ENCODE data around the gene SIRPA. TPM values are rescaled to one million over a fixed set of nuclear protein-coding genes. Genes with fewer than 3 reads are reported as not detected.

The SIRPA gene
- total RNA-seq, 1 donor from 2014 or later: not detected

DNA sequence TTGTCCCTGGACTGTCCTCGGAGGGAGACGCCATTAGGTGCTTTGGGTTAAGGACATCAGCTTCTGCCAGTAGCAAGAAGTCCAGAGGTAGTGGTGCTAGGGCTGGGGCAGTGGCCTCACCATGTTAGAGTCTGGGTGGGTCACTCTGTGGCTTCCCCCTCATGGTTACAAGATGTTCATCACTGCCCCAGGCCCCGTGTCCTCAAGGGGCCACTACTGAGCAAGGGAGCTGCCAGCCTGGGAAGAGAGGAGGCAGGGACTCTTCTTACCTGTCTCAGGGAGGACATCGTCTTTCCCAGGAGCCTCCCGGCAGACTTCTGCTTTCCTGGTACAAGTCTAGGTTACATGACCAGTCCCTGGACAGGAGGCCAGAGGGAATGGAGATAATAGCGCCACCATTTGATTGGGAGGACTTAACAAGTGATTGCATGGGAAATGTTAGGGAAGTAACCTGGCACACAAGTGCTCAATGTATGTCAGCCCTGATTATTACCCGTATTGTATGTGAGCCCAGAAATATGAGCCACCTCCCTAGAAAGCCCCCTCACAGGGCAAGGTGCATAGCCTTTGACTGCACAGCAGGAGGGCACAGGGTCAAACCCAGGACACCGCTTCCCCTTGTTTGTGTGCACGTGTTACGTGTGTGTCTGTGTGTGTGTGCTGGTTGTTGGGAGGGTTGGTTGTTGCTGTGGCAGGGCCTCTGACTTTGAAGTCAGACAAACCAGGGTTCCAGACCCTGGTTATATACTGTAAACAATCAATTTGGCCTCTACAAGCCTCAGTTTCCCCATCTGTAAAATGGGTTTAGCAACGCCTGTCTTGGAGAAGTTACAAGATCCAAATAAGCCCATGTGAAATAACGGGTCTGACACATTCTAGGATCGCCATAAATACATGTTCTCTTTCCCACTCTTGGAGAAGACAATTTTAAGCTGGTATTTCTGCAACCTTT lies 30.0 kb downstream of the SIRPA start:
- H3K9me3 Mint-ChIP-seq: no peaks in the 10 kb centered on the region
- no peaks in the 10 kb centered on the region for H3K4me1 Mint-ChIP-seq (ENCODE audit: low read depth)
- no peak overlapping the region for H3K27ac Mint-ChIP-seq
- no peaks in the 10 kb centered on the region for H3K36me3 Mint-ChIP-seq (ENCODE audit: low read depth)
- no peak for DNase-seq (ENCODE audit: low spot score)
- no peaks in the 10 kb centered on the region for H3K27me3 Mint-ChIP-seq (ENCODE audit: low read depth)
- intact Hi-C loops (cut with micrococcal nuclease): no loop called here
- no peak overlapping the region for H3K4me3 Mint-ChIP-seq (ENCODE audit: low read depth)

DNA sequence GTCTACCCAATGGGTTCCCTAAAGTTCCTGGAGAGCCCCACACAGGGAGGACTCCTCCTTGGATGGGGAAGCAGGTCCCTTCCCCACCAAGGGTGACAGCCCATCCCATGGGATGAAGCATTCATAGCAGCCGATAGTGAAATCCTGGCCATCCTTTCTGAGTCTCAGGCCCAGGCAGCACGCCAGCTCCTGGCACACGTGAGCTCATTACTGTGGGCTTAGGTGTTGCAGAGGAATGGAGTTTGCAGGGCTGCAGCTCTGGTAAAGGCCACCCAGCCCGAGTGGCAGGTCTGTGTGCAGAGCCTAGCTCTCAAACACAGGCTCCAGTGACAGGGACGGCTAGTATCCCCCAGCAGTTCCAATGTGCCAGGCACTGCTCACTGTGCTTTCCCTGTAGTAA lies 31.0 kb downstream of the SIRPA start:
- Mint-ChIP-seq H3K27me3 (ENCODE audit: low read depth) (no peaks in the 10 kb centered on the region), H3K9me3 (no peaks in the 10 kb centered on the region), H3K4me1 (ENCODE audit: low read depth) (no peaks in the 10 kb centered on the region), H3K4me3 (ENCODE audit: low read depth) (no peak overlapping the region), H3K36me3 (ENCODE audit: low read depth) (no peaks in the 10 kb centered on the region), H3K27ac (no peak overlapping the region)
- no peak for DNase-seq (ENCODE audit: low spot score)
- intact Hi-C loops (cut with micrococcal nuclease): no loop called here

DNA sequence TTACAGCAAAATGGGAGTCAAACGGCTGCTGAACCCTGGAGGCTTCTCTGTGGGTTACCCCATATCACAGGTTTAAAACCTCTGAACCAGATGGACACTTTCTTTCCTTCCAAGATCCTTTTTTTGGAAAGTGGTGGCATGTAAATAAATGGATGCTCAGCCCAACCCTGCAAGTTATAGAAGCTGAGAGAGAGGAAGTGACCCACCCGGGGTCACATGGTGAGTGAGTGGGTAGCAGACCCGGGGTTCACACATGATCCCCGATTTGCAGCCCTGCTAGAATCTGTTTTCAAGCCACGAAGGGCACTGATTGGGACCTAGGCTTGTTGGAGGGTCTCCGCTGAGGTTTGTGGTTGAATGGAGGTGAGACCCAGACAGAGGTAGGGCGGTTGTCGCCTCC lies 32.0 kb downstream of the SIRPA start:
- H3K36me3 Mint-ChIP-seq (ENCODE audit: low read depth): no peaks in the 10 kb centered on the region
- intact Hi-C loops (cut with micrococcal nuclease): no loop called here
- no peak overlapping the region for H3K27ac Mint-ChIP-seq
- no peak overlapping the region for H3K4me3 Mint-ChIP-seq (ENCODE audit: low read depth)
- no peaks in the 10 kb centered on the region for H3K9me3 Mint-ChIP-seq
- no peaks in the 10 kb centered on the region for H3K4me1 Mint-ChIP-seq (ENCODE audit: low read depth)
- DNase-seq (ENCODE audit: low spot score): no peak
- no peaks in the 10 kb centered on the region for H3K27me3 Mint-ChIP-seq (ENCODE audit: low read depth)

DNA sequence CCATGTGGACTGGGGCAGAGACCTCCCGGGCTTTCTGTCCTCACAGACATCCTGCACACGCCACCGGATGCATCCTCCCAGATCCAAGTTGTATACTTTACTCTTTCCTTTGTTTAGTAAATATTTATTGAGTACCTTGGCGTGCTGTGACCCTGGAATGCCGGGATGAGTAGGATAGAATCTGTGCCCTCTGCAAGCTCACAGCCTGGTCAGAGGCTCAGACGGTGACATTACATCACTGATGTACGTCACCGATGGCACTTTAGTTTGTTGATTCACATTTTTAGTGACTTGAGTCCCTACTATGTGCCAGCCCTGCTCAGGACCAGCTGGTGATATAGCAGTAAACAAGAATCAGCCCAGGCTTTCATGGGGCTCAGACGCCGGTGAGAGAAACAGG lies 32.9 kb downstream of the SIRPA start:
- no peak overlapping the region for H3K27ac Mint-ChIP-seq
- H3K36me3 Mint-ChIP-seq (ENCODE audit: low read depth): no peaks in the 10 kb centered on the region
- no peaks in the 10 kb centered on the region for H3K9me3 Mint-ChIP-seq

DNA sequence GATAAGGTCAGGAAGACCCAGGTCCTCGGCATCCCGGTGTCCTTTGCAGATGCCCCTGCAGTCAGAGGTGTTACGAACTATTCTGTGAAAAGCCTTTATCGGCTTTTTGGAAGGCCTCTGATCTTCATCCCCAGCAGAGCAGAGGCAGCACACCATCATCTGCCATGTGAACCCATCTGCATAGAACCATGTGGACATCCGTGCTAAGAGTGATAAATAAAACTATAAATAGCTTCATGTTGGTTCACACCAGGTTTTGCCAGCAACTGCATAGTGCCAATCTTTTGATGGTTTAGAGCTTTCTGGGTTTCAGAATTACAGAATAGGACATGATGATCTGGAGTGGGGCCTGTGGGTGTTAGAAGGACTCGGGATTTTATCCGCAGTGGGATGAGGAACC lies 33.6 kb downstream of the SIRPA start:
- intact Hi-C loops (cut with micrococcal nuclease): no loop called here
- Mint-ChIP-seq H3K4me1 (ENCODE audit: low read depth) (no peaks in the 10 kb centered on the region), H3K9me3 (no peaks in the 10 kb centered on the region), H3K27me3 (ENCODE audit: low read depth) (no peaks in the 10 kb centered on the region), H3K27ac (no peak overlapping the region), H3K36me3 (ENCODE audit: low read depth) (no peaks in the 10 kb centered on the region), H3K4me3 (ENCODE audit: low read depth) (no peak overlapping the region)
- DNase-seq (ENCODE audit: low spot score): no peak

More for the DNA sequence above, 32.9 kb downstream of the SIRPA start:
- DNase-seq (ENCODE audit: low spot score): no peak
- H3K4me3 Mint-ChIP-seq (ENCODE audit: low read depth): no peak overlapping the region
- intact Hi-C loops (cut with micrococcal nuclease): no loop called here
- no peaks in the 10 kb centered on the region for H3K27me3 Mint-ChIP-seq (ENCODE audit: low read depth)
- H3K4me1 Mint-ChIP-seq (ENCODE audit: low read depth): no peaks in the 10 kb centered on the region

DNA sequence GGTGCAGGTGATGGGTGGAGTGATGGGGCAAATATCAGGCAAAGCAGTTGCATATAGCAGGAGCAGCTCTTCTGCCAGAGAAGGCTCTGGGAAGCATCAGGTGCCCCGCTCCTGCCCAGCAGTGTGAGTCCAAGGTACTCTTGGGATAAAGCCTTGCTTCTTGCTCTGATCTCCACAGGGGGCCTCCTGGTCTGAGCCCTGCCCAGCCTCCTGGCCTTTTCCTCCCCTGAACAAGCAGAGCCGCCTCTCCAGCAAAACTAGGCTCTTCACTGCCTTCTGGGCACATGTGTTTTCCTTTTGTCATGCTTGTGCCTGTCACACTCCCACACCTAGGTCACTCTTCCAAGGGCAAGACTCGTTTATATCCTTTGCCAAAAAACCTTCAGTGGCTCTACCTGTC lies 34.3 kb downstream of the SIRPA start:
- no peak for DNase-seq (ENCODE audit: low spot score)
- Mint-ChIP-seq H3K27me3 (ENCODE audit: low read depth) (no peaks in the 10 kb centered on the region), H3K4me1 (ENCODE audit: low read depth) (no peaks in the 10 kb centered on the region), H3K4me3 (ENCODE audit: low read depth) (no peak overlapping the region), H3K9me3 (no peaks in the 10 kb centered on the region), H3K36me3 (ENCODE audit: low read depth) (no peaks in the 10 kb centered on the region), H3K27ac (no peak overlapping the region)
- intact Hi-C loops (cut with micrococcal nuclease): no loop called here

DNA sequence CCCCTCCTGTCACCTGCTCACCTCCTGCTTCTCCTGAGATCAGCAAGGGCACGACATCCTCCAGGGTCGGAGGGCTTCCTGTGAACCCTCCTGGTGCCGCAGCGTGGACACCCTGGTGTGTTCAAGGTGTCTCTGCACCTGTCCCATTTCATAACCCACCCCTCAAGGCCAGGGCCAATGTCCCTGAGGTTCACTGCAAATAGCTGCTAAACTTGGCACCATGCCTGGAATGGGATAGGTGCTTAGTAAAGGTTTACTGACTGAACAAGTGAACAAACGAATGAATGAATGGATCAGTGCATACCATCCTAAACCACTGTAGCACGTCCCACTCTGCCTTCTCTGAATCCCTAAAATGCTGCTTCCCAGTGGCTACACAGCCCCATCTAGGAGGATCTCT lies 35.0 kb downstream of the SIRPA start:
- no peak for DNase-seq (ENCODE audit: low spot score)
- H3K27me3 Mint-ChIP-seq (ENCODE audit: low read depth): no peaks in the 10 kb centered on the region
- no peaks in the 10 kb centered on the region for H3K4me1 Mint-ChIP-seq (ENCODE audit: low read depth)

DNA sequence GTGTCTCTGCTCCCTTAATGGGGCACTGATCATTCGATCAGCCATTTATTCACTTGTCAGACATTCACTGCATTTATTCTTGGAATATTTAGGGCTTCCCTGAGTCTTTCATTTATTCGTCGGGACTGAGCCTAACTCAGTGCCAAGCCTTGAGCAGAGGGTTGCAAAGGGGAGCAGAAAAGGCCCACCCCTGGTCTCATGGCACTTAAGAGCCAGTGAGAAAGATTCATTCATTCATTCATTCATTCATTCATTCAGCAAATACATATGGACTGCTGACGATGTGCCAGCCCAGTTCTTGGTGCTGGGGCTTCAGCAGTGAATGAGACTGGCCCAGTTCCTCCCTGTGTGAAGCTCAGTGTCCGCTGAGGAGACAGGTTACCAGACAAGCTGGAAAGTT lies 36.6 kb downstream of the SIRPA start:
- DNase-seq (ENCODE audit: low spot score): no peak
- H3K27me3 Mint-ChIP-seq (ENCODE audit: low read depth): no peaks in the 10 kb centered on the region
- H3K4me1 Mint-ChIP-seq (ENCODE audit: low read depth): no peaks in the 10 kb centered on the region
- H3K9me3 Mint-ChIP-seq: no peaks in the 10 kb centered on the region
- H3K4me3 Mint-ChIP-seq (ENCODE audit: low read depth): no peak overlapping the region
- intact Hi-C loops (cut with micrococcal nuclease): no loop called here
- no peak overlapping the region for H3K27ac Mint-ChIP-seq
- no peaks in the 10 kb centered on the region for H3K36me3 Mint-ChIP-seq (ENCODE audit: low read depth)

More for the DNA sequence above, 35.0 kb downstream of the SIRPA start:
- Mint-ChIP-seq H3K27ac (no peak overlapping the region), H3K9me3 (no peaks in the 10 kb centered on the region), H3K4me3 (ENCODE audit: low read depth) (no peak overlapping the region), H3K36me3 (ENCODE audit: low read depth) (no peaks in the 10 kb centered on the region)
- intact Hi-C loops (cut with micrococcal nuclease): no loop called here

DNA sequence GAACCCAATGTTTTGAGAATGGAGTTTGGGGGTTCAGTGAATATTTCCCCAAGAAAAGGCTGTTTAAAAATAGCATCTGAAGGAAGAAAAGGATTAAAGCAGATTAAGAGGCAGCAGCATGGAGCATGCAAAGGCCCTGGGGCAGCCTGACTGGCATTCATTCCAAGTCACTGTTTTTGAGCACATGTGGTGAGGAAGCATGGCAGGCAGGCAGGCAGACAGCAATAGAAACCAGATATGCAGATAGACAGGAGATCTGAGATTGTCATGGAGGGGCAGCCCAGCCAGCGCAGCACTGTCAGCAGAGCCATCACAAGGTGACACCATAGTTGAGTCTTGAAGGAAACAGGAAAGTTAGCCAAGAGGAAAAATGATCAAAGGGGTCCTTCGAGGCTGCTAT lies 37.8 kb downstream of the SIRPA start:
- Mint-ChIP-seq H3K4me3 (ENCODE audit: low read depth) (no peak overlapping the region), H3K36me3 (ENCODE audit: low read depth) (no peaks in the 10 kb centered on the region), H3K27me3 (ENCODE audit: low read depth) (no peaks in the 10 kb centered on the region), H3K9me3 (no peaks in the 10 kb centered on the region), H3K4me1 (ENCODE audit: low read depth) (no peaks in the 10 kb centered on the region), H3K27ac (no peak overlapping the region)
- intact Hi-C loops (cut with micrococcal nuclease): no loop called here
- DNase-seq (ENCODE audit: low spot score): no peak

DNA sequence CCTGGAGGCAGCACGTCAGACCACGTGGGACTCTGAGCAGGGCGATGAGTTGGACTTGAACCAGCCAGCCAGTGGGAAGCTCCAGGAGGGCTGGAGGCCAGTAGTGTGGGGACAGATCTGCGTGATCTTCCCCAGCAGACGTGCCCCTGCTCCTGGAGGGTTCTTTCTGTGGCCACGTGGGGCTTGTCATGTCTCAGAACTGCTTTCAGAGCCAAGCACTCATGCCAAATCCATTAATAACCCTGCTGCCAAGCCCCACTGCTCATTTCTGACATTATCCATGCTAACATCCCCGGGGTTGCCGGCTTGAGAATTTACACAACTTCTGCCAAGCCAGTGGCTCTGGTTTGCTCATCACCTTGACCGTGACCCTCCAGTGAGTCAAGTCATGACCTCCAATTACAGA lies 38.3 kb downstream of the SIRPA start:
- DNase-seq (ENCODE audit: low spot score): no peak
- H3K4me3 Mint-ChIP-seq (ENCODE audit: low read depth): no peak overlapping the region
- H3K27me3 Mint-ChIP-seq (ENCODE audit: low read depth): no peaks in the 10 kb centered on the region
- intact Hi-C loops (cut with micrococcal nuclease): no loop called here
- no peak overlapping the region for H3K27ac Mint-ChIP-seq
- no peaks in the 10 kb centered on the region for H3K36me3 Mint-ChIP-seq (ENCODE audit: low read depth)
- H3K9me3 Mint-ChIP-seq: no peaks in the 10 kb centered on the region
- no peaks in the 10 kb centered on the region for H3K4me1 Mint-ChIP-seq (ENCODE audit: low read depth)

DNA sequence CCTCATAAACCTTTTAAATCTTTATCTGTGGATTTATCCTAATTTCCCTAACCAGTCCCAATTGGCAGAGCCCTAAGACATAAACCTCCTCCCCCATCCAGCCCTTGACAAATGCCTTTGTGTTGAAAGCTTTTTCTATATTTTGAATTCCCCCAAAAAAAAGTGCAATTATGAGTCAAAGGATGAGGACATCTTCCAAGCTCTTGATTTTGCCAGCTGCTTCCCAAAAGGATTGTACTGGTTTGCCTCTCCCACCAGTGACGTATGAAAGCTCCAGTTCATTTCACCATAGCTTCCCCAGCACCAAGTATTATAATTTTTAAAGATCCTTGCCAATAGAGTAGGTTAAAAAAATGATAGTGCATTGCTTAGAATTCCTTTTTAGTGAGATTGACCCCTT lies 38.9 kb downstream of the SIRPA start:
- Mint-ChIP-seq H3K36me3 (ENCODE audit: low read depth) (no peaks in the 10 kb centered on the region), H3K27me3 (ENCODE audit: low read depth) (no peaks in the 10 kb centered on the region), H3K4me3 (ENCODE audit: low read depth) (no peak overlapping the region), H3K9me3 (no peaks in the 10 kb centered on the region), H3K27ac (no peak overlapping the region), H3K4me1 (ENCODE audit: low read depth) (no peaks in the 10 kb centered on the region)
- no peak for DNase-seq (ENCODE audit: low spot score)
- intact Hi-C loops (cut with micrococcal nuclease): no loop called here

DNA sequence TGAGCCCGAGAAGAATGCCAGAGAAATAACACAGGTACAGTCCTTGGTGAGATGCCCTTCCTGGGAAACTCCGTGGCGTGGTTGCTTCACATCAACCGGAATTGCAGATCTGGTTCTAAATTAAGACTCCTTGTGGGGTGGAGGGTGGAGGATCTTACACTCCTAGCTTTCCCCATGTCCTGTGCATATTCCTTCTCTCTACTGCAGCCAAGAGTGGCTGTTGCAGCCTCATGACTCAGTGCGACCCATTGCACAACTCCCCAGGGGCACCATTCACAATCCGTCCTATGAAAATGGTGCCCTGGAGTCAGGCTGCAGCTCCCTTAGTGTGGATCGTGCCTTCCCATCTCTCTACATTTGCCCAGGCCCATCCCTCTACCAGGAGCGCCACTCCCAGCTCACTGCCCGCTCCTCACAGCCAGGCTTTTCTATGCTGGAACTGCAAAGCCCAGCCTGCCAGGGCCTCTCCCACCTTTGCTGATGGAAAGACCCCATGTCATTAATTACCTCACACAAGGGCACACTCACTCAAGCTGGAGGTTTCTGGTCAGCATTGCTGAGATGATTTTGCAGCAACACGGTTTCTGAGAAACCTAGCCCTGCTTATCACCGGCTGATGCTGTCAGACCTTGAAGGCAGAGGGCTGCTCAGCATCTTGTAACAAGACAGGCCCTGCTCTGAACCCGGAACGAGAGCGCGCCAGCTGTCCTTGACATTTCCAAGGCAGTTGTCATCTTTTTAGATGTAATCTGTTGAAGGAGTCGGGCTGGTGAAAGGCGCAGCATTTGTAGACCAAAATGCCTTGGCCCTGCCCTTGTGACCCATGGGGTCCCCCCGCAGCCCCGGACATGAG lies 39.7 kb downstream of the SIRPA start:
- intact Hi-C loops (cut with micrococcal nuclease): no loop called here
- Mint-ChIP-seq H3K4me1 (ENCODE audit: low read depth) (no peaks in the 10 kb centered on the region), H3K9me3 (no peaks in the 10 kb centered on the region)

More for the DNA sequence above, 39.7 kb downstream of the SIRPA start:
- no peak overlapping the region for H3K4me3 Mint-ChIP-seq (ENCODE audit: low read depth)
- DNase-seq (ENCODE audit: low spot score): no peak
- no peaks in the 10 kb centered on the region for H3K36me3 Mint-ChIP-seq (ENCODE audit: low read depth)
- H3K27ac Mint-ChIP-seq: no peak overlapping the region
- H3K27me3 Mint-ChIP-seq (ENCODE audit: low read depth): no peaks in the 10 kb centered on the region
